ENCODE measurements around the gene NIT1. TPM values are rescaled to one million over a fixed set of nuclear protein-coding genes. Genes with fewer than 3 reads are reported as not detected.

The NIT1 gene
- total and polyA plus RNA-seq, 2 of the 13 experiments (the other 11 are each of a cell fraction or from before 2014, with no cell fraction given), result 22.7 to 31.0 TPM

DNA sequence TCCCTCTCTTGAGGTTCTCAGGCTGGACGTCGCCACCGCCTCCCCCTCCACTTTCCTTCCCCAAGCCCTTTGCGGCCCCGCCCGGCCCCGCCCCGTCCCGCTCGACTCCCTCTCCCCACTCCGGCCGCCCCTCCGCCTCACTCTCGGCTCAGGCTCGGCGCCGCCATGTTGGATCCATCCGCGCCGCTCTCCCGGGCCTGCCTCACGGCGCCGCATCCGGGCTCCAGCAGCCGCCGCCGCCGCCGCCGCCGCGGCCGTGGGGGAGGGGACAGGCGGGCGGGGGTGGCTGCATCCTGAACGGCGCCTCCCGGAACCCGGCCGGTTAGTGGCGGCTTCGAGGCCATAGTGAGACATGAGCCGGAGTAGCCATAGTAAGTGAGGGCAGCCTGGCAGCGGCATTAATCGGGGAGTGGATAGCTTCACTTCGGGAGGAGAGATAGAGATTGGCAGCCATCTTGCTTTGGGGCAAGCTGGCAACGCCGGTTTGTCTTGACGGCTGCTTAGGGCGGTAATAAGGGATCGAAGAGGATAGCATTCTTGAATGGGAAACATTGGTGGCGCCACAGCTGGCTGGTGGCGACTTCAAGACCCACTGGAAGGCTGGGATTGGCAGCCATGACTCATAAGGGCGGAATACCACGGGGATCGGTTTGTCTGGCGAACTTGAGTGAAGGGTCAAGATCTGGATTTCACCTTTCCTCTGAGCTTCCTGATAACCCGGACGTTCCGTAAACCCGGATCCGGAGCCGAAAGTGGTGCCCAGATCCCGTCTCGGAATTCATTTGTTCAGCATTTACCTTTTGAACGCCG lies 14.7 kb downstream of the NIT1 start, which contains the start of gene DEDD (continued):
- TF ChIP-seq ZNF142 (CRISPR knock-in tag; IDR thresholded peaks at IDR 0.05) (peak; percentile 48; the same call in 1 of the 2 replicates), MYC (CRISPR knock-in tag; IDR thresholded peaks at IDR 0.05; ENCODE audit: borderline replicate concordance) (no peak), BRD4 (CRISPR knock-in tag; IDR thresholded peaks at IDR 0.05) (0 out of 2 replicates have a peak, but pooled peaks have one; percentile 36), ZNF710 (CRISPR knock-in tag; IDR thresholded peaks at IDR 0.05; ENCODE audit: borderline replicate concordance) (0 out of 2 replicates have a peak, but pooled peaks have one; percentile 10), ZBTB2 (CRISPR knock-in tag; IDR thresholded peaks at IDR 0.05; ENCODE audit: low read depth) (peak; percentile 99), ETS1 (CRISPR knock-in tag; IDR thresholded peaks at IDR 0.05) (no peak), MAZ (IDR thresholded peaks at IDR 0.05; ENCODE audit: borderline replicate concordance, low read depth, low read length) (peak; percentile 75; the same call in 1 of the 2 replicates), MAZ (CRISPR knock-in tag; IDR thresholded peaks at IDR 0.05; ENCODE audit: low read depth) (peak; percentile 54; the same call in 1 of the 2 replicates), MATR3 (CRISPR knock-in tag; IDR thresholded peaks at IDR 0.05) (no peak), KAT7 (CRISPR knock-in tag; IDR thresholded peaks at IDR 0.05; ENCODE audit: borderline replicate concordance) (0 out of 2 replicates have a peak, but pooled peaks have one; percentile 24), HNRNPLL (IDR thresholded peaks at IDR 0.05; ENCODE audit: low read depth, low read length, poor library complexity, severe bottlenecking) (peak; percentile 37), MED1 (CRISPR knock-in tag; IDR thresholded peaks at IDR 0.05) (peak; percentile 22), SOX13 (IDR thresholded peaks at IDR 0.05) (no peak), SOX13 (CRISPR knock-in tag; conservative IDR thresholded peaks at IDR 0.05 in 1 of 2, IDR thresholded peaks at IDR 0.05 in 1 of 2) (peak in 1 of 2 experiments; percentile 15; a peak in 1 of 4 replicates), ZIK1 (CRISPR knock-in tag; IDR thresholded peaks at IDR 0.05; ENCODE audit: borderline replicate concordance, low read depth) (peak; percentile 65; the same call in 1 of the 2 replicates), NFRKB (IDR thresholded peaks at IDR 0.05) (peak; percentile 53)
